GM18519 (cell line): ENCODE measurements around the gene CAPN3.

Experiments
- ATAC-seq: cut with Tn5 transposase; IDR thresholded peaks from one replicate; pipeline ENCODE4 v1.9.1; 2021; ENCODE audit warnings: mild to moderate bottlenecking, moderate library complexity; ENCODE audit not compliant: unreplicated experiment, low FRiP score

Gene CAPN3

DNA sequence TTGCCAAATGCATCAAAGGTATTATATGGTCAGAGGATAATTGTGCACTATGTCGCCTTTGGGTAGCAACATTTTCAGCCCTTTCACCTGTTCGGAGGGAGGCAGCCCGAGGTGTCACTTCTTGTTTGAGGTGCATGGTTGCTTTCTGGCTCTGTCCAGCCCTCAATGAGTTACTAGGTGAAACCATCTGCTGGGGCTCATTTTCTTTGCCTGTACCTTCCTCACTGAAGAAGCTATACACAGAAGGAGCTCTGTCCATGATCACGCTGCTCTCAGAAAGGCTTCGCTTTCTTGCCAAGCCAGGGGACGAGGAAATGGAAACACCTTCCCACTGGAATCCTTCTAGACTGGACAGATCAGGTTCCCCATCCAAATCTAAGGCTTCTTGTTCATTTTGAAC lies 89.0 kb downstream of the CAPN3 start:
- no peak for ATAC-seq

DNA sequence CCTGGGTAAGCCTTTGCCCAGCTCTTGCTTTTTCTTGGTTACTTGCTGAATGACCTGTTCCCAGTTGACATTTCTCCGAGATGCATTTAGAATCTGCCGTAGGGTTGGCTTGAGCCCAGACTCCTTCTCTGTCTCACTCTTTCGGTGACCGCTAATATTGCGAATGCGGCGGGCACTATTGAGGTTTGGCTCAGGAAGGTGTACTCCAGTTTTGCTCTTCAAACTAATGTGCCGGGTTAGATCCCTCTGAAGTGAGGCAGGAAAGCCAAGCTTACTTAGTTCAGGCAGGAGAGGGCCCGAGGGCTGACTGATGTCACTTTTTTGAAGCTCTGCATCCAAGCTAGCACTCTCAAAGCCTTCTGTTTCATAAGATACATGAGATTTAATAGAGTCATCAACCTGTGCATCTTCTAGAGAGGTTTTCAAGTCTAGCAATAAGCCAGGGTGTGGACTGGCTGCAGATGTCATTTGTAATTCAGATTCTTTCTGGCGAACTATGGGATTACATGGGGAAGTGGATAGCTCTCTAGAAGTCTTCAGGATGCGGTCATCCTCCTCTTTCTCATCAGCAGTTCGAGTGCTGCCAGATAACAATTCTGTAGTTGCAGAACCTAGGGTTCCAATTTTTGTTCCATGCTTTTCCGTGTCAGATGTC lies 90.6 kb downstream of the CAPN3 start:
- no peak for ATAC-seq

DNA sequence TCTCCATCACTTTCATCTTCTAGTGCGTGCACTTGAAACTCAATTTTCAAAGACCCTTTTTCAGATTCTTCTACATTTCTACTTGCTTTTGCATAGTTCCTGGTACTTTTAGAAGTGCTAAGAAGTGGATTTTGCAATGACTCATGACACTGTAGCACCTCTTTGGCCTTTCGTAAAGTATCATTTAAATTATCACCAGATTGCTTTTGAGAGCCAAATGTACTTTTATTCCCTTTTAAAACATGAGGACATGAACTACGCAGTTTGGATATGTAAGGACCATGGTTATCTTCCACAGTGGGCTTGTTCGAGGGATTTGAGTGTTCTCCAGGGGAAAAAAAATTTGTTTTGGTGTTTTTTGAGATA lies 91.1 kb downstream of the CAPN3 start:
- no peak for ATAC-seq

GRCh38 chr15:42453826-42454225 lies 94.5 kb downstream of the CAPN3 start:
- ATAC-seq = no peak

- ATAC-seq = no peak
Measured at GRCh38 chr15:42456531-42456930, 97.2 kb downstream of the CAPN3 start.

DNA sequence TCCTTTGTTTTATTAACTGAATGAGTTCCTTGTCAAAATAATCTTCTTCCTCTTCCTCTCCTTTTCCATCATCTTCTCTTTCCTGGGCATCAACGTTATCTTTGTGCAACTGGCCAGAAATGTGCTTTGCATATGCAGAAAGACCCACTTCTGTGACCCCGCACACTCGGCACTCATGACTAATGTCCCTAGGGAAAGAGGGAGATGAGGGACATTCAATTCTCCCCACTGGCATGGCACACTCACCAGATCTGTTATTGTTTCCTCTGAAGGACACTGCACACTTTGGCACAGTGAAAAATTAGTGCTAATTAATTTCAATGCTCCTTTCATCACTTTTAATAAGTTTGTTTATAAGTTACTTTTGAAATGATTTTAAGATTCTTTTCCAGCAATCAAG lies 97.7 kb downstream of the CAPN3 start:
- ATAC-seq = no peak

- ATAC-seq = peak; percentile 46
Measured at GRCh38 chr15:42457445-42458442, 98.4 kb downstream of the CAPN3 start.

DNA sequence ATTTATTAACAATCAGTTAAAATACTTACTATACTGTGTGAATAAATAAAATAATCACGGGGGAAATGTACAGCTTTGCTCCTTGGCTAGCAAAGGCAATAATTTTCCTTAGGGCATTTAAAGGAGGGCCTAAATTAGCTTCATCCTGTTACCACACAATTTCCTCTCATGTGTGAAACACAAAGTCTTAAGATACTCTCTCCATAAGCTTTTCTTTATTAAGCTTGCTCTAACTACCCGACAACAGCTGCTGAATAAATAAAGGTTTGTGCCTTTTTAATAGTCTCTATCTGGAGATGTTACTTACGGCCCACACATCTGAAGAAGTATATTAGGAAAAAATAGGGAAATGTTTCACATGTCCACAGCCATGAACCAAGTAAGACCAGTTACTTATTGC lies 102.0 kb downstream of the CAPN3 start:
- ATAC-seq = no peak
